Fibroblast of gingiva (primary cell): ENCODE measurements around the gene ASNS.
"Not testable (repeated sequence)": the region's sequence is repeated elsewhere in the genome, so short reads cannot be mapped to it uniquely, and the experiment has no call there.

Source experiments
- DNase-seq: peaks from one replicate; pipeline ENCODE4 v3.0.0-alpha.2; 2011; ENCODE audit warnings: low read depth

The ASNS gene

GRCh38 chr7:97872025-97872669 is at the start of gene ASNS:
TSS of gene ASNS (minus strand) at chr7:97872408. CDS start at chr7:97869156, 3,252 bp downstream.
- peak; percentile 90 for DNase-seq

- not testable (repeated sequence) for DNase-seq
Measured at GRCh38 chr7:97921254-97921653, 49.0 kb upstream of the ASNS start.

- not testable (repeated sequence) for DNase-seq
Measured at GRCh38 chr7:97915267-97915666, 43.1 kb upstream of the ASNS start.

GRCh38 chr7:97912294-97912693 is 40.1 kb upstream of the ASNS start:
- not testable (repeated sequence) for DNase-seq

GRCh38 chr7:97896893-97897292 is 24.7 kb upstream of the ASNS start:
- DNase-seq: not testable (repeated sequence)

- DNase-seq: not testable (repeated sequence)
Measured at GRCh38 chr7:97891721-97892120, 19.5 kb upstream of the ASNS start.

- DNase-seq: not testable (repeated sequence)
Measured at GRCh38 chr7:97879527-97879926, 7.3 kb upstream of the ASNS start.

- not testable (repeated sequence) for DNase-seq
Measured at GRCh38 chr7:97874894-97875293, 2.7 kb upstream of the ASNS start.

- no peak for DNase-seq
Measured at GRCh38 chr7:97873606-97874005, 1.4 kb upstream of the ASNS start.

- no peak for DNase-seq
Measured at GRCh38 chr7:97871659-97872024, 566 bp downstream of the ASNS start.

GRCh38 chr7:97868788-97869187 is 3.4 kb downstream of the ASNS start:
- peak; percentile 21 for DNase-seq

GRCh38 chr7:97868314-97868713 is 3.9 kb downstream of the ASNS start:
- DNase-seq: no peak

GRCh38 chr7:97865104-97865503 is 7.1 kb downstream of the ASNS start:
- no peak for DNase-seq

- DNase-seq: no peak
Measured at GRCh38 chr7:97859606-97860204, 12.5 kb downstream of the ASNS start.

- no peak for DNase-seq
Measured at GRCh38 chr7:97858221-97858620, 14.0 kb downstream of the ASNS start.

- no peak for DNase-seq
Measured at GRCh38 chr7:97857544-97857943, 14.7 kb downstream of the ASNS start.

- DNase-seq: peak; percentile 82
Measured at GRCh38 chr7:97851683-97852082, 20.5 kb downstream of the ASNS start.

- not testable (repeated sequence) for DNase-seq
Measured at GRCh38 chr7:97850262-97851031, 21.8 kb downstream of the ASNS start.

- DNase-seq: no peak
Measured at GRCh38 chr7:97847791-97848190, 24.4 kb downstream of the ASNS start.

- no peak for DNase-seq
Measured at GRCh38 chr7:97846945-97847344, 25.3 kb downstream of the ASNS start.

GRCh38 chr7:97845622-97846203 is 26.5 kb downstream of the ASNS start:
- no peak for DNase-seq

GRCh38 chr7:97844036-97844435 is 28.2 kb downstream of the ASNS start:
- no peak for DNase-seq
